ENCODE results near the gene OXT.
A peak's percentile ranks its signal among the peaks of the same experiment; 100 is the strongest.

Gene OXT

DNA sequence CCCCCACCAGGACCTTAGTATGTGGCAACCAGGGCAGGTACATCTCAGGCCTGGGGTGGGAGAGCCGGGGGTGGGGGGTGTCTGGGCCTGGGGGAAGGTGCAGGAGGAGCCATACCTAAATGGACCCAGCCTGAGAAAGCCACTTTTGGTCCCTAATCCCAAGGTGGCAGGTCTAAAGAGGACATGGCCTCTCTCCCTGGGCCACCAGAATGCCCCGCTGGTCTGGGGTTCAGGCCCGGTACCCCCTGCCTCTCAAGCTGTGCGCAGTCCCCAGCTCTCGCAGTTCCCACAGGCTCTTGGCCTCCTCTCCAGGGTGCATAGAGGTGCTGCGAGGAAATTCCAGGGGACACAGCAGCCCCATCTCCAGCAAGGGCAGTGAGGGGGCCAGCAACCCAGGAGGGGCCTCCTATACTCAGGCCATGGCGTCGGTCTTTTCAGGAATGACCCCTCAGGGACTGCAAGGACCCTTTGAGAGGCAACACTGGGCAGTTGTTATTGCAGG is 14.2 kb downstream of the OXT start:
- in situ Hi-C loops (cut with HindIII; ENCODE audit: low sequenced_read_pairs), result no loop called here
- no peak for DNase-seq (ENCODE audit: low read depth)
- no peak overlapping the region for H3K4me3 ChIP-seq (ENCODE audit: low read depth, low read length)
- TF ChIP-seq, protein P1, sequence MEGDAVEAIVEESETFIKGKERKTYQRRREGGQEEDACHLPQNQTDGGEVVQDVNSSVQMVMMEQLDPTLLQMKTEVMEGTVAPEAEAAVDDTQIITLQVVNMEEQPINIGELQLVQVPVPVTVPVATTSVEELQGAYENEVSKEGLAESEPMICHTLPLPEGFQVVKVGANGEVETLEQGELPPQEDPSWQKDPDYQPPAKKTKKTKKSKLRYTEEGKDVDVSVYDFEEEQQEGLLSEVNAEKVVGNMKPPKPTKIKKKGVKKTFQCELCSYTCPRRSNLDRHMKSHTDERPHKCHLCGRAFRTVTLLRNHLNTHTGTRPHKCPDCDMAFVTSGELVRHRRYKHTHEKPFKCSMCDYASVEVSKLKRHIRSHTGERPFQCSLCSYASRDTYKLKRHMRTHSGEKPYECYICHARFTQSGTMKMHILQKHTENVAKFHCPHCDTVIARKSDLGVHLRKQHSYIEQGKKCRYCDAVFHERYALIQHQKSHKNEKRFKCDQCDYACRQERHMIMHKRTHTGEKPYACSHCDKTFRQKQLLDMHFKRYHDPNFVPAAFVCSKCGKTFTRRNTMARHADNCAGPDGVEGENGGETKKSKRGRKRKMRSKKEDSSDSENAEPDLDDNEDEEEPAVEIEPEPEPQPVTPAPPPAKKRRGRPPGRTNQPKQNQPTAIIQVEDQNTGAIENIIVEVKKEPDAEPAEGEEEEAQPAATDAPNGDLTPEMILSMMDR (IDR thresholded peaks at IDR 0.05; ENCODE audit: low read depth, low read length, missing control alignments), result no peak

DNA sequence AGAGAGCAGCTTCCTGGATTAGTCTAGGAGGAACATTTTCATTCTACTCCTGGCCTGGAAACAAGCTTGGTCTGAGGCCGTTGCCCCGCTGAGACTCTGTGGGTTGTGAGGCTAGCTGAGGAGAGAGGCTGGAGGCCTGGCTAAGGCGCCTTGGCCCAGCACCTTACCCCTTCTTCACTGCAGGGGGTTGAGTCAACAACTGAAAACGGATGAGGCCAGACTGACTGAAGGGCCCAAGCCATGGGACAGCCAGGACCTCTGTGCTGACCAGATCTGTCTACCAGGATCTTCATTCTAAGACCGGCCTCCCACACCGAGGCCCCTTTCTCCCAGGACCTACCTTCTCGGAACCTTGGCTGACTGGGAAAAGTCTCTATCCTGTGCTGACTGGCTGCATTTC is 16.6 kb downstream of the OXT start:
- in situ Hi-C loops (cut with HindIII; ENCODE audit: low sequenced_read_pairs), result no loop called here
- no peak for DNase-seq (ENCODE audit: low read depth)
- TF ChIP-seq, protein P1 (IDR thresholded peaks at IDR 0.05; ENCODE audit: low read depth, low read length, missing control alignments), result no peak
- no peak overlapping the region for H3K4me3 ChIP-seq (ENCODE audit: low read depth, low read length)

DNA sequence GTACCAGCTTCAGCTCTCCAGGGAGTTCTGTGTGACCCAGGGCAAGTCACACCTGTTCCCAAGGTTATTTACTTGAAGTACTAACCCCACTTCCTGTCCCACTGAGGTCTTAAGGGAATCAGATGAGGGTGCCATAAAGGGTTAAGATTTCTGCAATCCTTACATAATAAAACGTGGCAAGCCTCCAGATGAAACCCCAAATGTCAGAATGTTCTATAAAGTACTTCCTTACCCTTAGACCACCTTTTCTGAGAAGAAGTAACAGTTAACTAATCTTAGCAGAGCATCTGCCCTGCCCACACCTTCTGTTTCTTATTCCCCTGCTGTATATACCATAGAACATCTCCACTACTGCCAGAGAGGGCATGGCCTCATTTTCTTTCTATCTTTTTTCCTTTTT is 19.1 kb downstream of the OXT start:
- no peak overlapping the region for H3K4me3 ChIP-seq (ENCODE audit: low read depth, low read length)
- in situ Hi-C loops (cut with HindIII; ENCODE audit: low sequenced_read_pairs), result no loop called here
- DNase-seq (ENCODE audit: low read depth), result no peak
- TF ChIP-seq, protein P1 (IDR thresholded peaks at IDR 0.05; ENCODE audit: low read depth, low read length, missing control alignments), result no peak

DNA sequence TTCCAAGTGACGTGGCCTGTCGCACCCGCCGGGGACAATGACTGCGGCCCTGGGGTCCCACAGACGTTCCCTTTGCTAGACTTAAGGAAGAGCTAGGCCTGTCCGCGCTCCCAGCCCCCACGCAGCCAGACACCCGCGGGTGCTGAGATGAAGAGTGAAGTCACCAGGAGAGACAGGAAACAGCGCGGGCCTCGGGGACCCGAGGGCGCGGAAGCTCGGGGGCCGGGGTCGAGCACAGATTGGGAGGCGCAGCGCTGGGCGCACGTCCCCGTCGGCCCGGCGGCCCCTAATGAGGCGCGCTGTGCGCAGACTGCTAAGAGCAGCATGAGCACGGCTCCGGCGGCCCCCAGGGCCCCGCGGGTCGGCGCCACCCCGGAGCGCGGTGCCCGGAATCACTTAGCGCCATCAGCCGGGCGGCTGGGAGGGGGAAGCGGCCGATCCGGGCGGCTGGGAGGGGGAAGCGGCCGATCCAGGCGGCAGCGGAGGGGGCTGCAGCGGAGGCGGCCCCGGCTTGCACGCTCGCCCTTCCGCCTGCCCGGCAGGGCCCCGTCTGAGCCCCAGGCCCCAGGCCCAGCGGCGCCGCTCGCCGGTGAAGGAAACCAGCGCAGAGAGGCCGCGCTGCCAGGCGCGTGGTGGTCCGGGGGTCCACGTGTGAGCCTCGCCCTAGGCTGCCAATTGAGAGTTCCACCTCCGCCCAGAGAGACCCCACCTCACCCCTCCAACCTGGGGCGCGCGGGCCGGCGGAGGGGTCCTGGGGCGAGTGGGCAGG is 21.4 kb downstream of the OXT start:
- peak overlapping the region; percentile 30 for H3K4me3 ChIP-seq (ENCODE audit: low read depth, low read length)
- TF ChIP-seq, protein P1 (IDR thresholded peaks at IDR 0.05; ENCODE audit: low read depth, low read length, missing control alignments), result no peak
- in situ Hi-C loops (cut with HindIII; ENCODE audit: low sequenced_read_pairs), result no loop called here
- no peak for DNase-seq (ENCODE audit: low read depth)

DNA sequence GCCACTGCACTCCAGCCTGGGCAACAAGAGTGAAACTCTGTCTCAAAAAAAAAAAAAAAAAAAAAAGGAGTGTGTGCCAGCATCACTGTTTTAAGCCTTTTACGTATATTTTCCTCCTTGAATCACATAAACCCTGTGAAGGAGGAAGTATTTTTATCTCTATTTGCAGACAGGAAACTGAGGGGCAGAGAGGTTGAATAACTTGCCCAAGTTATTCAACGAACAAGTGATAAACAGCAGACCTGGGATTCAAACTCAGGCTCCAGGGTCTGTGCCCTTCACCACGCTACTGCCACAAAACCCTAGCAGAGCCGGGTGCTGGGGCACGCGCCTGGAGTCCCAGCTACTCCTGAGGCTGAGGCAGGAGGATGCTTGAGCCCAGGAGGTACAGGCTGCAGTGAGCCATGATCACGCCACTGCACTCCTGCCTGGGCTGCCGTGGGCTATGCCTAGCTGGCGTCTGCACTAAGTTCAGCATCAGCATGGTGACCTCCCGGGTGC is 22.5 kb downstream of the OXT start:
- in situ Hi-C loops (cut with HindIII; ENCODE audit: low sequenced_read_pairs), result no loop called here
- TF ChIP-seq, protein P1 (IDR thresholded peaks at IDR 0.05; ENCODE audit: low read depth, low read length, missing control alignments), result no peak
- H3K4me3 ChIP-seq (ENCODE audit: low read depth, low read length), result no peak overlapping the region
- DNase-seq (ENCODE audit: low read depth), result no peak

DNA sequence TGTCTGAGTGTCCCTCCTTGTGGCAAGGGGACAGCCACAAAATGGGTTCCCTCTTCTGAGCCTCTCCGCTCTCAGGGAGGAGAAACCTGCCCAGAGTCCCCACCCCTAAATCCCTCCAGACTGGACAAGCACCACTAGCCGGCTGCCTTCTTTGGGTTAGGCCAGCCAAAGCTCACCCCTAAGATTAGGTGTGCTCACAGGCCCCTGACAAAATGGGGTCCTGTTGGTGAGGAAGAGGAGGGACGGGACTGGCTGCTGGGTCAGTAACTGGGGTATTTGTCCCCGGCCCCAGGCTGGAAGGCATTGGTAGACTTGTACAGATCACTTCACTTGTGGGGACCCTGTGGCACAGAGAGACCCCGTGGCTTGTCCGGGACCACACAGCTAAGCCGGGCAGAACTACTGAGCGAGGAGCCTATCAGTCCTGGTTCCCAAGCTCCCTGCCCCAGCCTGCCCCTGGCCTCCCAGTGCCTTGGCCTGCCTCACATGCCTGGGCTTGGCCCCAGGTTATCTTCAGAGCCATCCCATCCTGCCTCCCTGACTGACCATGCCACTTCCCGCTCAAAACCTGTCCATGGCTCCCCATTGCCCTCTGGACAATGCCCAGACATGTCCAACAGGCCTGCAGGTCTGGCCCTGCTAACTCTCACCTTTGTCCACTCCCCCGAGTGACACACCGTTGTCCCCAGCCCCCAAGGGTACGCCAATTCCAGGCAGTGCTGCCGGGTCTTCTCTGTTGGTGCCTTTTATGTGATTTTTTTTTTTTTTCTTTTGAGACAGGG is 23.6 kb downstream of the OXT start:
- in situ Hi-C loops (cut with HindIII; ENCODE audit: low sequenced_read_pairs), result no loop called here
- no peak overlapping the region for H3K4me3 ChIP-seq (ENCODE audit: low read depth, low read length)
- DNase-seq (ENCODE audit: low read depth), result no peak
- TF ChIP-seq, protein P1 (IDR thresholded peaks at IDR 0.05; ENCODE audit: low read depth, low read length, missing control alignments), result no peak

All from astrocyte of the cerebellum (primary cell).